GM12891 (cell line): ENCODE measurements around the gene ARL10.

Source experiments
- PAX5 ChIP-seq: IDR thresholded peaks from 2 replicates; pipeline ENCODE4 v1.6.1; 2011; ENCODE audit warnings: low read length, moderate library complexity, mild to moderate bottlenecking; ENCODE audit not compliant: insufficient read depth, severe bottlenecking
- POLR2A ChIP-seq: IDR thresholded peaks from 2 replicates; pipeline ENCODE4 v1.6.1; 2011; ENCODE audit warnings: low read depth, low read length, control low read depth
- POLR2AphosphoS5 ChIP-seq: IDR thresholded peaks from 2 replicates; pipeline ENCODE4 v1.6.1; 2011; ENCODE audit warnings: low read depth, low read length, control low read depth
- SPI1 ChIP-seq: IDR thresholded peaks from 2 replicates; pipeline ENCODE4 v1.6.1; 2011; ENCODE audit warnings: low read depth, low read length, control low read depth
- TAF1 ChIP-seq: IDR thresholded peaks from 2 replicates; pipeline ENCODE4 v1.6.1; 2011; ENCODE audit warnings: low read depth, low read length, control low read depth

DNA sequence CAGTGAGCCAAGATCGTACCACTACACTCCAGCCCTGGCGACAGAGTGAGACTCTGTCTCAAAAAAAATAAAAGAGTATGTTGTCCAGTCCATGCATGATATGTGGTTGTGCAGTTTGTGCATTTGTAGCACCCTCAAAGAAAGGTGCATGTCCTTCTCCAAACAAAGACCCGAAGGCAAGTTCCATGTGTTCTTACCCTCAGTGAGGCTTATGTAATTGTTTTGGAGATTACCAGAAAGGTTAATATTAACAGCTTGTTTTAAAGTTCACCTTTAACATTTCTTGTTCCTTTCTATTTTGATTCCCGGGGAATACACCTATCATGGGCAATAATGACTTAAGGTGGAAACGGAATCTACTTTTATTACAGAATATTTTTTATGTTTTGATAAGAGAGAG lies 26.0 kb upstream of the ARL10 start:
- TF ChIP-seq POLR2A, result no peak
- TF ChIP-seq POLR2AphosphoS5, result no peak
- no peak for TF ChIP-seq TAF1
- TF ChIP-seq PAX5, result no peak
- no peak for TF ChIP-seq SPI1
